HepG2 (cell line): Measurements from ENCODE around the gene CAPN11. TPM values are rescaled to one million over a fixed set of nuclear protein-coding genes. Genes with fewer than 3 reads are reported as not detected.

Experiments used
- FOXO4 ChIP-seq: sonication (generic); formaldehyde crosslinking; conservative IDR thresholded peaks from 2 replicates; pipeline ENCODE4 v1.8.1; 2023; ENCODE audit warnings: missing genetic modification reagents
- GMEB1 ChIP-seq: sonication (generic); formaldehyde crosslinking; IDR thresholded peaks from 2 replicates; pipeline ENCODE4 v1.5.1; 2020; ENCODE audit warnings: missing genetic modification reagents, mild to moderate bottlenecking, borderline replicate concordance
- PHF20 ChIP-seq: sonication (generic); formaldehyde crosslinking; IDR thresholded peaks from 2 replicates; pipeline ENCODE4 v1.5.0; 2020; ENCODE audit warnings: mild to moderate bottlenecking, missing genetic modification reagents
- SAP130 ChIP-seq: IDR thresholded peaks from 2 replicates; pipeline ENCODE4 v1.6.1; 2016; ENCODE audit warnings: low read depth
- STAT6 ChIP-seq: sonication (generic); formaldehyde crosslinking; IDR thresholded peaks from 2 replicates; pipeline ENCODE4 v1.4.0; 2020; ENCODE audit warnings: missing genetic modification reagents, mild to moderate bottlenecking, borderline replicate concordance
- TP53 ChIP-seq: sonication (generic); formaldehyde crosslinking; conservative IDR thresholded peaks from 2 replicates; pipeline ENCODE4 v1.4.0; 2020; ENCODE audit warnings: missing genetic modification reagents
- ZBTB8A ChIP-seq: sonication (generic); formaldehyde crosslinking; IDR thresholded peaks from 2 replicates; pipeline ENCODE4 v1.4.0; 2020; ENCODE audit warnings: mild to moderate bottlenecking, low read depth, missing genetic modification reagents, borderline replicate concordance
- ZNF230 ChIP-seq: sonication (generic); formaldehyde crosslinking; IDR thresholded peaks from 2 replicates; pipeline ENCODE4 v1.4.0; 2020; ENCODE audit warnings: mild to moderate bottlenecking, missing genetic modification reagents
- ZNF605 ChIP-seq: sonication (generic); formaldehyde crosslinking; IDR thresholded peaks from 2 replicates; pipeline ENCODE4 v1.8.0; 2022; ENCODE audit warnings: mild to moderate bottlenecking, missing genetic modification reagents
- polyA plus RNA-seq, 8 experiments: library from polyadenylated mRNA; depleted of rRNA in 3 of 8; stranded (reverse) in 7 of 8; unstranded in 1 of 8; fragments of >200 nt; fragmentation: Illumina TruSeq in 4 of 8; extraction: Trizol in 4 of 8; gene quantifications; 2 replicates each; pipeline versions ENCODE4 v1.2.1 to v1.2.3, GENCODE V29; 2011 to 2016; ENCODE audit warnings: low read depth in 4 of 8, missing spikeins in 1 of 8, mixed read lengths in 1 of 8; ENCODE audit not compliant: insufficient read depth in 1 of 8
- total RNA-seq, 5 experiments: library from RNA; depleted of rRNA; stranded (reverse); fragments of >200 nt; fragmentation: Illumina TruSeq; extraction: Trizol; gene quantifications; 2 replicates each; pipeline ENCODE4 v1.2.3, GENCODE V29; 2016; ENCODE audit warnings: low read depth in 1 of 5

The CAPN11 gene
- total and polyA plus RNA-seq, 2 of the 13 experiments (the other 11 are each of a cell fraction or from before 2014, with no cell fraction given) = 0.07 to 0.11 TPM

- TF ChIP-seq TP53 (CRISPR knock-in tag) (no peak), GMEB1 (CRISPR knock-in tag) (no peak), FOXO4 (CRISPR knock-in tag) (no peak), ZBTB8A (no peak), SAP130 (CRISPR knock-in tag) (no peak), STAT6 (CRISPR knock-in tag) (no peak), ZNF605 (CRISPR knock-in tag) (no peak), ZNF230 (CRISPR knock-in tag) (no peak), PHF20 (CRISPR knock-in tag) (no peak)
Measured at GRCh38 chr6:44228031-44228430, 69.4 kb downstream of the CAPN11 start (continued).
